HG03280 (cell line): ENCODE data around the gene PRSS16.
"Not testable (repeated sequence)": the region's sequence is repeated elsewhere in the genome, so short reads cannot be mapped to it uniquely, and the experiment has no call there.

Source experiments
- ATAC-seq: cut with Tn5 transposase; IDR thresholded peaks from one replicate; pipeline ENCODE4 v1.9.1; 2021; ENCODE audit warnings: mild to moderate bottlenecking, moderate library complexity; ENCODE audit not compliant: unreplicated experiment

The PRSS16 gene

DNA sequence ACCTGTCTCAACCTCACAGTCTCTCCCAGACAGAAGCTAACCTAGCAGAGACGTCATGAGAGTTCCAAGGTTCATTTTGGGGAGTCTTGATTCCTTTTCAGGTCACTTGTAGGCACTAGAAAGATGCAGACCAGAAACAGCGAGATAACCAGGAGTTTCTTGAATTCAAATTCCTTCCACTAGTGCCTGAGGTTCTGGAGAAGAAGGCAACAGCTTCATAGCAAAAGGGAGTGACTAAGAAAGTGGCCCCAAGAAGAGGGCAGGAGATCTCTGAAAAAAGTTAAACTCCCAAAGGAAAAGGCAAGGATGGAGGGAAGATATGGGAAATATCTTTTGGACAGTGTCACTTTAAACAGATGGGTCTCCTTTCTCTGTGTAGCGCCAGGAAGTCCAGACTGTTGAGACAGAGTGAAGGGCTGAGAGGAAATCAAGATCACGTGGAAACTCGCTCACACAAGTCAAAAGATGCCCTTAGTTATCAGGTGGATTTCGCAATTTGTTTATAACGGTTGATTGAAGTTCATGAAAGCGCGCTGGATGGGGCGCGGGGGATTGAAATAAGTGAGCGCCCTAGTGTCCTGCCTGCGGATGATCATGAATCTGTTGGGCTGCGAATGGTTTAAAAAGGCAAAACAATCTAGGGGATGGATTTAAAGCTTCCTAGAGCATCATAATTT, 4.8 kb upstream of the PRSS16 start:
- no peak for ATAC-seq

GRCh38 chr6:27248783-27249182, 1.3 kb downstream of the PRSS16 start:
- ATAC-seq: no peak

DNA sequence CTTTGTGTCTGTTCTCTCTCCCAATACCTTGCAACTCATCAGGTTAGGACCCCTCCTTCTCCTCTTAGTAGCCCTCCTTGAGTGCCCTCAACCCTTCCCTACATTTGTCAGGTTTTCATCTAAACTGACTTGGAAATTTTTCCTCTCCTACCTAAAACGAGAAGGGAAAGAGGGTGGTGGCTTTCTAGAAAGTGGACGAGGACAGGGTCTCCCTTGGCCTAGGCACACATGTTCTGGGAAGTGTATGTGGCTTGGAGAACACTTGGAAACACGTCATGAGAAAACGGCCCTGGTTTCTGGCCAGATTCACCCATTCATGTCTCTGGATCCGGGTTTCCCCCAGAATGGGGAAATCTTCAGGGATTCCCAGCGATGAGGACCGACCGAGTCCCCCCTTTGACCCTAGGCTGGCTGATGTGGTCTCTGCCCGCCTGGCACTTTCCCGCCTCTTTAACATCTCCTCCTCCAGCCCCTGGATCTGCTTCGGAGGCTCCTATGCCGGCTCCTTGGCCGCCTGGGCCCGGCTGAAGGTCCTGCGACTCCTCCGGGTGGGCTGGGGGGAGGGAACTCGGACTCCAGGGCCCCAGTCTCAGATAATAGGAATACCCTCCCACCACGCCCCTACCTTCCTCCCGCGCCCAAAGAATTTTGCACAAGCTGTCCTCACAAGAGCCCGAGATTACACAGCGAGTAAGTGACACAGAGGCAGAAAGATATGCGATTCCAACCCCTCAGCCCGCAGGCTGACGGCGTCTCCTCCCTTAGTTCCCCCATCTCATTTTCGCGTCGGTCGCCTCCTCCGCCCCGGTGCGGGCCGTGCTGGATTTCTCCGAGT, 3.0 kb downstream of the PRSS16 start:
- no peak for ATAC-seq

- peak; percentile 67 for ATAC-seq
Observed at GRCh38 chr6:27251112-27251605, 3.7 kb downstream of the PRSS16 start.

- ATAC-seq: peak; percentile 90
Observed at GRCh38 chr6:27251606-27252251, 4.2 kb downstream of the PRSS16 start.

GRCh38 chr6:27254566-27254965, 7.1 kb downstream of the PRSS16 start:
- no peak for ATAC-seq

DNA sequence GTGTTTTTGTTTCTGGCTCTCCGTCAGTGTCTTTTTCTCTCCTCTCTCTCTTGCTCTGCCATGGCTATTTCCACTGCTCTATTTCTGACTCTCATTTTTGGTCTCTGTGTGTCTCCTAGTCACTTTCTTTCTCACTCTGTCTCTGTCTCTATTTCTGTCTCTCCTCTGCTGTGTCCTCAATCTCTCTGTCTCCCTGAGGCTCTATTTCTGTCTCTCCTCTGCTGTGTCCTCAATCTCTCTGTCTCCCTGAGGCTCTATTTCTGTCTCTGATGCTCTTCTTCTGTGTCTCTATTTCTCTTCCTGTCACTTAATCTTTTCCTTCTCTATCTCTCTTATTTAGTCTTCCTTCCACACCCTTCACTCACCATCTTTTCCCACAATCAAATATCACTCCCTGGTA, 8.4 kb downstream of the PRSS16 start:
- no peak for ATAC-seq

GRCh38 chr6:27260369-27260768, 12.9 kb downstream of the PRSS16 start:
- no peak for ATAC-seq

DNA sequence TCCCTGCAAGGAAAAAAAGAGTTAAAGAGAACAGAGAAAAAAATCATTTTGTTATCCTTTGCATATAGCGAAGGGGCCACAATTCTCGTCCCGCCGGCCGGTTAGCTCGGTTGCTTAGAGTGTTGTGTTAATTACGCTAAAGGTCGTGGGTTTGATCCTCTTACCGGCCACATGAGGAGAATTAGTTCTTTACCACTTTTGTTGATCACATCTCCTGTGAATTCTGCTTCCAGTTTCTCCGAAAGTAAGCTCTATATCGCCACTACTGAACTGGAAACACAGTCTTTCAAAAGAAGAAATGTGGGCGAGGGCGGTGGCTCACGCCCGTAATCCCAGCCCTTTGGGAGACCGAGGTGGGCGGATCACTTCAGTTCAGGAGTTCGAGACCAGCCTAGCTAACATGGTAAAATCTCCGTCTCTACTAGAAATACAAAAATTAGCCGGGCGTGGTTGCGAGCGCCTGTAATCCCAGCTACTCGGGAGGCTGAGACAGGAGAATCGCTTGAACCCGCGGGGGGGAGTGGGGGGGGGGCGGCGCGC, 13.4 kb downstream of the PRSS16 start:
- no peak for ATAC-seq

DNA sequence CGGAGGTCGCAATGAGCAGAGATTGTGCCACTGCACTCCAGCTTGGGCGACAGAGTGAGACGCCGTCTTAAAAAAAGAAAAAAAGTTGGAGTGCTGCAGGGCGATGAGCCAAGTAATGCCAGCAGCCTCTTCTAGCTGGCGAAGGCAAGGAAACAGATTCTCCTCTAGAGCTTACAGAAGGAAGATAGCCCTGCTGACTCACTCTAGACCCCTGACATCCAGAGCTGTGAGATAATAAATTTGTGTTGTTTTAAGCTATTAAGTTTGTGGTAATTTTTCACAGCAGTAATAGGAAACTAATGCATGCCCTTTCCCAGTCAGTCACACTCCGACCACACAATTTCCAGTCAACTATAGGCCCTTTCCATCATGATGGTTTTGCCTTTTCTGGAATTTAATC, 16.4 kb downstream of the PRSS16 start:
- ATAC-seq: no peak

- ATAC-seq: not testable (repeated sequence)
Observed at GRCh38 chr6:27267003-27267402, 19.5 kb downstream of the PRSS16 start.

GRCh38 chr6:27267857-27268434, 20.4 kb downstream of the PRSS16 start:
- ATAC-seq: no peak

- no peak for ATAC-seq
Observed at GRCh38 chr6:27268803-27269202, 21.3 kb downstream of the PRSS16 start.

- no peak for ATAC-seq
Observed at GRCh38 chr6:27273783-27274182, 26.3 kb downstream of the PRSS16 start.

- ATAC-seq: no peak
Observed at GRCh38 chr6:27275025-27275956, 27.8 kb downstream of the PRSS16 start.

DNA sequence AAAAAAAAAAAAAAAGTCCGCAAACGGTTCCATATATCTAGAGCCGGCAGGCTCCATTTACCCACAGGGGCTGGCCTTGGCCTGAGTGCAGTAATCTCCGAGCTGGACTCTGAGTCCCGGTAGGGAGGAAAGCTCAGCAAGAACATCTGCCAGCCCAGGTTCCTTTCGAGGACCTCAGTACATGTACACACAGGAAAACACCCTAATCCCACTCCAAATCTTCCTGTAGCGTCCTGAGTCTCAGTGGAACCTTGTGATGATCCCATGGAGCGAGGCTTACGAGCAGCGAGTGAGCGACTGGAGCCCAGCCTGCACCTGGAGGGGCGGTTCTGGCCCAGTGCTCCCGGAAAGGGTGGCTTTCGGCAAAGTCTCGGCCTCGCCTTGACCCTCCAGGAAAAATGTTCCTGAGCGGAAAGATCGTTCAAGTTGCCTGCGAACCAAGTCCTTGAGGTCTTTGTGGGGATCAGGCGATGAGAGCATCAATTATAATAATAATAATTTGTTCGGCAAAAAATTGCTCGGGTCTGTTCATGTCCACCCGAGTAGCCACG, 32.1 kb downstream of the PRSS16 start:
- no peak for ATAC-seq

DNA sequence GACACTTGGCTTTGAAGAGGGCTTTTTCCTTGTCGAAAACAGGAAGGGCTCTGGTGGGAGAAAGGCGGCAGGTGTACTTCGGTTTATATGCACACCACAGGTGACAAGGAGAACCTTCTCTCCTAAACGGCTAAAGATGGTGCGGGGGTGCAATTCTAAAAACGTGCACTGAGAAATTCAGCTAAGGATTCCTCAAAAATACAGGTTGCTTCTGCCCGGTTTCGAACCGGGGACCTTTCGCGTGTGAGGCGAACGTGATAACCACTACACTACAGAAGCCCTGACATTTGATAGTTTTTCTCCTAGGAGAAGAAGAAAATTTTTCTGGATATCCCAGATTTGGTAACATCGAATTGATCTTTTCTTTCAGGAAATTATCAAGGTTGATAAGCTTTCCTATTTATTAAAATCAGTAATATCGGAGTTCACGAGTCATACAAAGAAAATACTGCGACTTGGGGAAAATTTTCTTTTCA, 32.6 kb downstream of the PRSS16 start:
- no peak for ATAC-seq

DNA sequence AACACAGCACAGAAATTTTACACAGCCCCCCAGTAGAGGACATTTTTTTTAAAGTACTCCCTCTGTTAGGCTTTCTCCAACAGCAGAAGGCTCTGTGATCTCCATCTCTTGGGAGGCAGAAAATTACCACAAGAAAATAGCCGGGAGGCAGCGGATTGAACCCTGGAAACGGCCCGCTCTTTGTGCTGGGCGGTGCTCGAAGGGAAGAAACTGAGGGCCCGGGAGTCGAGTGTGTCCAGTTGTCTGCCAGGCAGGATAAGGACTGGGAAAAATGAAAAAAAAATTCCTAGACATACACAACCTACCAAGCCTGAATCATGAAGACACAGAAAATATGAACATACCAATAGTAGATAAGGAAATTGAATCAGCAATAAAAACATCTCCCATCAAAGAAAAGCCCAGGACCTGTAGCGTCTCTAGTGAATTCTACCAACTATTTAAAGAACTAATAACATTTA, 33.1 kb downstream of the PRSS16 start:
- ATAC-seq: no peak

DNA sequence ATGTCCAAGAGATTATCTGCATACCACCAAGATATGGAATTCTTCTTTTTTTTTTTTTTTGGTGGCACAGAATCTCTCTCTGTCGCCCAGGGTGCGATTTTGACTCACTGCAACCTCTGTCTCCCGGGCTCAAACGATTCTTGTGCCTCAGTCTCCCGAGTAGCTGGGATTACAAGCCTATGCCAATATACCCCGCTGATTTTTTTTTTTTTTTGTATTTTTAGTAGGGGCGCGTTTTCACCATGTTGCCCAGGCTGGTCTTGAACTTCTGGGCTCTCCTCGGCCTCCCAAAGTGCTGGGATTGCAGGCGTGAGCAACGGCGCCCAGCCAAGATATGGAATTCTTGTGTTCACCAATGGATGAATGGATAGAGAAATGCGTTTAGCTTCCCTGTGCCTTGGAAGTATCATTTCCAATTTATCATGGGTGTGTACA, 33.6 kb downstream of the PRSS16 start:
- ATAC-seq: no peak
